Measurements from ENCODE around the gene HK2.
"Not testable (repeated sequence)": the region's sequence is repeated elsewhere in the genome, so short reads cannot be mapped to it uniquely, and the experiment has no call there.

Gene HK2

DNA sequence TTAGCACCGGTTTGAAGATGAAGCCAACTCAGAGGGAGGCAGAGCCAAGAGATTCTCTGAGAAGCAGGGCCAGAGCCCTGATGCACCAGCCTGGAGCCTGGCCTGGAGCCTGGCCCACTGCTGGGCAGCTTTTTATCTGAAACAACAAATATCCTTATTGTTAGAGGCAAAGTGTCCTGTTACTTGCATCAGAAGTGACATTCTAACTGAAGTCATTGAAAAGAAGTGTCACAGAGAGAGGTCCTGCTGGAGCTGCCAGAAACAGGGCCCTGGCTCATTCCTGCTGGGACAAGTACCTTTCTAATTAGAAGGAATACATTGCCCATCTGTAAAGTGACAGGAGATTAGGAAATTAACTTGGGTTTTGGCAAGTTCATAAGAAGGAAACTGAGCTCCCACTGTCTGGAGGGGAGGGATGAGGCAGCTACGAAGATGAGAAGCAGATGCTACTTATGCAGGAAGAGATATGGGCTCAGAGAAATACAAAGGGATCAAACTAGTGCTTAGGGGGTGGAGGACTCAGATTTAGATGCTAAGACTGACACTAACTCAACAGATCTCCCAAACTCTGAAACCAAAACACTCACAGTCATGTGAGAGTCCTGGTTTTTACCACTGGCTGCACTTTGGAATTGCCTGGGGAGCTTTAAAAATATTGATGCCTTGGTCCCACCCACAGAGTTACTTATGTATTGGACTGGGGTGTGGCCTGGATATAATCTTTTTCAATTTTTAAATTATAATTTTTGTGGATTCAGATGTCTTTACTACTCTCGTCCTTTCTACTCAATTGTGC, 11.0 kb upstream of the HK2 start:
- Mint-ChIP-seq H3K4me3 (no peak overlapping the region), H3K36me3 (ENCODE audit: low read depth) (no peaks in the 10 kb centered on the region), H3K27me3 (no peaks in the 10 kb centered on the region), H3K27ac (no peak overlapping the region), H3K9me3 (no peaks in the 10 kb centered on the region), H3K4me1 (ENCODE audit: low read depth) (no peaks in the 10 kb centered on the region)

- no peaks in the 10 kb centered on the region for H3K36me3 Mint-ChIP-seq (ENCODE audit: low read depth)
- H3K27ac Mint-ChIP-seq, result no peak overlapping the region
- no peaks in the 10 kb centered on the region for H3K4me1 Mint-ChIP-seq (ENCODE audit: low read depth)
- no peak overlapping the region for H3K4me3 Mint-ChIP-seq
- H3K9me3 Mint-ChIP-seq, result no peaks in the 10 kb centered on the region
- H3K27me3 Mint-ChIP-seq, result no peaks in the 10 kb centered on the region
These were observed 9.2 kb upstream of the HK2 start for GRCh38 chr2:74824679-74825078.

- H3K27me3 Mint-ChIP-seq, result no peaks in the 10 kb centered on the region
- peaks cover 19% of the 10 kb centered on the region for H3K4me1 Mint-ChIP-seq (ENCODE audit: low read depth)
- H3K36me3 Mint-ChIP-seq (ENCODE audit: low read depth), result no peaks in the 10 kb centered on the region
- H3K4me3 Mint-ChIP-seq, result no peak overlapping the region
- H3K9me3 Mint-ChIP-seq, result no peaks in the 10 kb centered on the region
- no peak overlapping the region for H3K27ac Mint-ChIP-seq
These were observed 5.4 kb upstream of the HK2 start for GRCh38 chr2:74828543-74828942.

- peaks cover 34% of the 10 kb centered on the region for H3K4me1 Mint-ChIP-seq (ENCODE audit: low read depth)
- H3K36me3 Mint-ChIP-seq (ENCODE audit: low read depth), result peaks cover 17% of the 10 kb centered on the region
- no peak overlapping the region for H3K4me3 Mint-ChIP-seq
- H3K27me3 Mint-ChIP-seq, result no peaks in the 10 kb centered on the region
- H3K27ac Mint-ChIP-seq, result no peak overlapping the region
- no peaks in the 10 kb centered on the region for H3K9me3 Mint-ChIP-seq
These were observed 2.0 kb upstream of the HK2 start for GRCh38 chr2:74831693-74832530.

- H3K4me1 Mint-ChIP-seq (ENCODE audit: low read depth), result peaks cover 58% of the 10 kb centered on the region
- not testable (repeated sequence) for H3K9me3 Mint-ChIP-seq, H3K27me3 Mint-ChIP-seq
- peaks cover 38% of the 10 kb centered on the region for H3K36me3 Mint-ChIP-seq (ENCODE audit: low read depth)
- peak overlapping the region; percentile 97 for H3K27ac Mint-ChIP-seq
- H3K4me3 Mint-ChIP-seq, result peak overlapping the region; percentile 96
These were observed 386 bp downstream of the HK2 start for GRCh38 chr2:74834234-74834791.

GRCh38 chr2:74834792-74835755, 1.1 kb downstream of the HK2 start:
- no peaks in the 10 kb centered on the region for H3K27me3 Mint-ChIP-seq
- H3K27ac Mint-ChIP-seq, result peak overlapping the region; percentile 97
- H3K36me3 Mint-ChIP-seq (ENCODE audit: low read depth), result peaks cover 42% of the 10 kb centered on the region
- peaks cover 62% of the 10 kb centered on the region for H3K4me1 Mint-ChIP-seq (ENCODE audit: low read depth)
- no peaks in the 10 kb centered on the region for H3K9me3 Mint-ChIP-seq
- peak overlapping the region; percentile 96 for H3K4me3 Mint-ChIP-seq

GRCh38 chr2:74835831-74836674, 2.1 kb downstream of the HK2 start:
- peak overlapping the region; percentile 94 for H3K27ac Mint-ChIP-seq
- H3K4me1 Mint-ChIP-seq (ENCODE audit: low read depth), result peaks cover 71% of the 10 kb centered on the region
- peaks cover 45% of the 10 kb centered on the region for H3K36me3 Mint-ChIP-seq (ENCODE audit: low read depth)
- peak overlapping the region; percentile 96 for H3K4me3 Mint-ChIP-seq
- H3K9me3 Mint-ChIP-seq, result no peaks in the 10 kb centered on the region
- no peaks in the 10 kb centered on the region for H3K27me3 Mint-ChIP-seq

- peaks cover 74% of the 10 kb centered on the region for H3K4me1 Mint-ChIP-seq (ENCODE audit: low read depth)
- peak overlapping the region; percentile 94 for H3K27ac Mint-ChIP-seq
- H3K9me3 Mint-ChIP-seq, result no peaks in the 10 kb centered on the region
- no peaks in the 10 kb centered on the region for H3K27me3 Mint-ChIP-seq
- H3K4me3 Mint-ChIP-seq, result peak overlapping the region; percentile 96
- peaks cover 52% of the 10 kb centered on the region for H3K36me3 Mint-ChIP-seq (ENCODE audit: low read depth)
These were observed 2.9 kb downstream of the HK2 start for GRCh38 chr2:74836675-74837401.

DNA sequence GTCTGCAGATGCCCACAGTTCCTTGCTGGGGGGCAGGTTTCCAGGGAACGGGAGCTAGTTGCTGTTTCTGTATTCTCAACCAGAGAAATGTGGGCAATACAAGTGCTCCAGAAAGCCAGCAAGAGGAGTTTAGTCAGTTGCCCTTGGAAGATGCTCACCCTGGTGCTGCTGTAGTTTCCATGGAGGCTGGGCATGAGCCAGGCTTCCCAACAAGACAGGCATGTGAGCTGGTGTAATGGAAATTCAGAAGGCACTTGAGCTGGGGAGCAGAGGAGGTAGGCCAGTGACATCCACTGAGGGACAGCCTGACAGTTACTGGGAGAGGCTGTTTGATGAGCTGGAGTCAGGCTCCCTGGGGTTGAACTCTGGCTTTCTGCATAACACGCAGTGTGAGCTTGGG, 7.7 kb downstream of the HK2 start:
- Mint-ChIP-seq H3K36me3 (ENCODE audit: low read depth) (peaks cover 66% of the 10 kb centered on the region), H3K4me3 (no peak overlapping the region), H3K4me1 (ENCODE audit: low read depth) (peaks cover 95% of the 10 kb centered on the region), H3K27me3 (no peaks in the 10 kb centered on the region), H3K27ac (no peak overlapping the region), H3K9me3 (no peaks in the 10 kb centered on the region)

DNA sequence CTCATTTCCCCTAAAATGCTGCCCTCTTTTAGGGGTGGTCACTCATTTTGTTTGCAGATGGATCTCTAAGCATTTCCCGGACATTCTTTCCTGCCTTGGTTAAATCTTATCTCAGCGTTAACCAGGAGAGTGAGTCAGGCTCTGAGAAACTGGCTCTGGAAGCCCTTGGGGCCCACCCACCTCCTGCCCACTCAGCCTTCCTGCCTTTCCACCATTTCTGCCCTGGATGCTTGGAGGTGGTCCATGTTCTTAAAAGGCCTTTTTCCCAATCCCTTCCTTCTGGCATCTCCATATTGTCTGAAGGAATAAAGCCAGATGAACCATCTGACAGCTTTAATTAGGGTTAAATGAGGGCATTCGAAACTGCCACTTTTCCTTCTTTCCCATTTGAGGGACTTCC, 9.5 kb downstream of the HK2 start:
- H3K4me3 Mint-ChIP-seq, result peak overlapping the region; percentile 77
- peaks cover 96% of the 10 kb centered on the region for H3K4me1 Mint-ChIP-seq (ENCODE audit: low read depth)
- peaks cover 52% of the 10 kb centered on the region for H3K36me3 Mint-ChIP-seq (ENCODE audit: low read depth)
- H3K27me3 Mint-ChIP-seq, result no peaks in the 10 kb centered on the region
- H3K27ac Mint-ChIP-seq, result peak overlapping the region; percentile 87
- no peaks in the 10 kb centered on the region for H3K9me3 Mint-ChIP-seq

- Mint-ChIP-seq H3K9me3 (no peaks in the 10 kb centered on the region), H3K27ac (peak overlapping the region; percentile 87), H3K4me1 (ENCODE audit: low read depth) (peaks cover 96% of the 10 kb centered on the region), H3K36me3 (ENCODE audit: low read depth) (peaks cover 48% of the 10 kb centered on the region), H3K4me3 (peak overlapping the region; percentile 77), H3K27me3 (no peaks in the 10 kb centered on the region)
These were observed 10.0 kb downstream of the HK2 start for GRCh38 chr2:74843899-74844298.

- Mint-ChIP-seq H3K9me3 (no peaks in the 10 kb centered on the region), H3K27ac (no peak overlapping the region), H3K4me1 (ENCODE audit: low read depth) (peaks cover 97% of the 10 kb centered on the region), H3K36me3 (ENCODE audit: low read depth) (peaks cover 41% of the 10 kb centered on the region), H3K4me3 (no peak overlapping the region), H3K27me3 (no peaks in the 10 kb centered on the region)
These were observed 10.8 kb downstream of the HK2 start for GRCh38 chr2:74844752-74845151.

GRCh38 chr2:74845217-74845751, 11.4 kb downstream of the HK2 start:
- peak overlapping the region; percentile 4 for H3K27ac Mint-ChIP-seq
- H3K36me3 Mint-ChIP-seq (ENCODE audit: low read depth), result peaks cover 46% of the 10 kb centered on the region
- peaks cover 99% of the 10 kb centered on the region for H3K4me1 Mint-ChIP-seq (ENCODE audit: low read depth)
- H3K4me3 Mint-ChIP-seq, result no peak overlapping the region
- no peaks in the 10 kb centered on the region for H3K27me3 Mint-ChIP-seq
- no peaks in the 10 kb centered on the region for H3K9me3 Mint-ChIP-seq
